HG02943 (cell line): ENCODE measurements around the gene IGF1R.

Experiments used
- ATAC-seq: cut with Tn5 transposase; IDR thresholded peaks from one replicate; pipeline ENCODE4 v1.9.1; 2021; ENCODE audit warnings: mild to moderate bottlenecking, low read depth, moderate library complexity; ENCODE audit not compliant: unreplicated experiment

Gene IGF1R

GRCh38 chr15:98668566-98669308 lies 20.4 kb downstream of the IGF1R start:
- no peak for ATAC-seq

GRCh38 chr15:98669638-98670037 lies 21.3 kb downstream of the IGF1R start:
- ATAC-seq = no peak

- no peak for ATAC-seq
These were observed 23.0 kb downstream of the IGF1R start for GRCh38 chr15:98671060-98672008.

GRCh38 chr15:98673133-98673532 lies 24.8 kb downstream of the IGF1R start:
- ATAC-seq = no peak

- ATAC-seq = no peak
These were observed 26.0 kb downstream of the IGF1R start for GRCh38 chr15:98674336-98674735.

- ATAC-seq = no peak
These were observed 28.4 kb downstream of the IGF1R start for GRCh38 chr15:98676586-98677270.

- no peak for ATAC-seq
These were observed 29.2 kb downstream of the IGF1R start for GRCh38 chr15:98677345-98678059.

- ATAC-seq = no peak
These were observed 30.1 kb downstream of the IGF1R start for GRCh38 chr15:98678484-98678883.

- ATAC-seq = no peak
These were observed 32.7 kb downstream of the IGF1R start for GRCh38 chr15:98681061-98681460.

- no peak for ATAC-seq
These were observed 34.8 kb downstream of the IGF1R start for GRCh38 chr15:98682992-98683701.

GRCh38 chr15:98683831-98684230 lies 35.5 kb downstream of the IGF1R start:
- ATAC-seq = no peak

GRCh38 chr15:98684436-98684835 lies 36.1 kb downstream of the IGF1R start:
- no peak for ATAC-seq

- ATAC-seq = no peak
These were observed 36.7 kb downstream of the IGF1R start for GRCh38 chr15:98684995-98685525.

- ATAC-seq = no peak
These were observed 38.6 kb downstream of the IGF1R start for GRCh38 chr15:98686983-98687382.

- ATAC-seq = no peak
These were observed 41.1 kb downstream of the IGF1R start for GRCh38 chr15:98689431-98689861.

- no peak for ATAC-seq
These were observed 42.1 kb downstream of the IGF1R start for GRCh38 chr15:98690272-98690950.

GRCh38 chr15:98692213-98692612 lies 43.9 kb downstream of the IGF1R start:
- no peak for ATAC-seq

- ATAC-seq = no peak
These were observed 45.8 kb downstream of the IGF1R start for GRCh38 chr15:98694161-98694560.

GRCh38 chr15:98698792-98699191 lies 50.5 kb downstream of the IGF1R start:
- no peak for ATAC-seq
